ENCODE results near the gene CRADD. TPM values are rescaled to one million over a fixed set of nuclear protein-coding genes. Genes with fewer than 3 reads are reported as not detected.
A peak's percentile ranks its signal among the peaks of the same experiment; 100 is the strongest.
"Not testable (repeated sequence)": the region's sequence is repeated elsewhere in the genome, so short reads cannot be mapped to it uniquely, and the experiment has no call there.

The CRADD gene
- total RNA-seq (2014; rRNA removed; shearing (Covaris generic); ENCODE audit: low replicate concordance): 11.9 and 18.3 TPM in 2 replicates

DNA sequence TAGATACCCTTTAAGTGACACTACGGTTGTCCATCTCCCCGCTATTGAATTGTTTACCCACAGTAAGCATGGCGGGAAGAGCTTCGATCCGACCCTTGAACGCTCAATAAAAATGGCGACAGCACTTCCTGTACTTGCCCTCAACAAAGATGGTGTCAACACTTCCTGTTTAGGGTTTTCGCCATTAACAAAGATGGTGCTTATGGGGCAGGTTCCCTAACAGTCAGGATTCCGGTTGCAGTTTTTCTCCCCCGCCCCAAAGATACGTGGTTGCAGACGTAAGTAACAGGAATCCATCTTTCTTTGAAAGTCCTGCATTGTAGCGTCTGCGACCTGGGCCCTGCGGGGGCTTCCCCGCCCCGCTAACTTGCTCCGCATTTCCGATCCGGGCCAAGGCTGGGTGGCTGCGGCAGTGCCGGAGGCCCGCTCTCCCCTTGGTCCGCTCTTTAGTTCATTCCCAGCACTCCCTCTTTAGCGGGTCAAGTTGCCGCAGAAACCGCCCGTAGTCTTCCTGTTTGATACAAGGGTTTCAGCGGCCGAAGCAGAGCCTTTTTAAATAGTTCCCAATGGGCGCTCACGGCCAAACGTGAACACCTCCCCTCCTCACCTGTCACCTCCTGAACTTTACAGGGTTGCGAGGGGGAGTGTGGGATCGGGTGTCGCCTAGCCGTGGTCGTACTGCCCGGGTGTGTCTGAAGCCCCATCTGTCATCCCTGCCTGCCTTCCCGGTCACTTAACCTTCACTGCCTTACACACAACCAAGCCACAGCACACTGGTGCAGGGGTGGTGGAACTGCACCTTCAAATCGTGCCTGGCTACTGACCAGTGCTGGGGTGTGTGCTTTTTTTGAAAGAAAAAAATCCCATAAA lies at the start of gene CRADD:
TSS of gene CRADD (plus strand) at position 181 of the 870 bp plus-strand sequence.
- DNase-seq: peak; percentile 99
- H3K4me3 ChIP-seq (ENCODE audit: low read length): peak within 1 kb of the TSS; percentile 91

GRCh38 chr12:93632383-93632782 lies 44.8 kb upstream of the CRADD start:
- H3K27ac ChIP-seq (ENCODE audit: low read length): no peak overlapping the region
- no peaks in the 10 kb centered on the region for H3K79me2 ChIP-seq (ENCODE audit: low read length)
- no peaks in the 10 kb centered on the region for H3K27me3 ChIP-seq (ENCODE audit: low read length)
- DNase-seq: no peak
- H3K4me1 ChIP-seq (ENCODE audit: low read length): no peaks in the 10 kb centered on the region
- no peak overlapping the region for H2AFZ ChIP-seq (ENCODE audit: low read length)
- no peaks in the 10 kb centered on the region for H4K20me1 ChIP-seq (ENCODE audit: insufficient read depth, low read depth, low read length)
- no peaks in the 10 kb centered on the region for H3K36me3 ChIP-seq (ENCODE audit: insufficient read depth, low read length)
- no peak overlapping the region for H3K4me3 ChIP-seq (ENCODE audit: low read length)
- H3K4me2 ChIP-seq (ENCODE audit: low read depth, low read length, poor library complexity, severe bottlenecking): no peak overlapping the region
- H3K9me2 ChIP-seq (replicated peaks; ENCODE audit: insufficient read depth, low read length): no peaks in the 10 kb centered on the region
- H3K9ac ChIP-seq (ENCODE audit: low read length): no peak overlapping the region
- no peaks in the 10 kb centered on the region for H3K9me3 ChIP-seq (ENCODE audit: low read length)

More for the DNA sequence above, at the start of gene CRADD:
- Histone ChIP-seq H3K4me2 (ENCODE audit: low read depth, low read length, poor library complexity, severe bottlenecking) (peak within 1 kb of the TSS; percentile 90), H3K4me1 (ENCODE audit: low read length) (peaks cover 19% of the 10 kb centered on the region), H3K9me2 (replicated peaks; ENCODE audit: insufficient read depth, low read length) (no peaks in the 10 kb centered on the region), H3K36me3 (ENCODE audit: insufficient read depth, low read length) (no peaks in the 10 kb centered on the region), H3K9me3 (ENCODE audit: low read length) (no peaks in the 10 kb centered on the region), H3K79me2 (ENCODE audit: low read length) (no peaks in the 10 kb centered on the region), H3K9ac (ENCODE audit: low read length) (peak within 1 kb of the TSS; percentile 90), H3K27me3 (ENCODE audit: low read length) (no peaks in the 10 kb centered on the region), H2AFZ (ENCODE audit: low read length) (peak within 1 kb of the TSS; percentile 97), H3K27ac (ENCODE audit: low read length) (peak within 1 kb of the TSS; percentile 85), H4K20me1 (ENCODE audit: insufficient read depth, low read depth, low read length) (no peaks in the 10 kb centered on the region)

DNA sequence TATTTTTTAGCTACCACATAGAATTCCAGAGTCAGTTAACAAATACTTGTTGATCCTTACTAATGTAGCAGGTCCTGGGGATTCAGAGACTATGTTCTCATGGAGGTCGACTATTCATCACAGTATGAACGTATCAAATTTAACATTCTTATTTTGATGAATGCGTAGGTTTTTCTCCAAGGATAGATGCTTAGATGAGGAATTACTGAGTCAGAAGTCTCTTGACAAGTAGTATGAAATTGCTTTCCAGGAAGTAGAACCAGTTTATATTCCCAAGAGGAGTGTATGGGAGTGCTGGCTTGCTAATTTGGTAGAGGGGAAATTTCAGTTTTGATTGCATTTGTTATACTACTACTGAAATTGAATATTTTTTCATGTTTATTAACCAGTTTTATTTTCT lies 42.8 kb upstream of the CRADD start:
- H3K9ac ChIP-seq (ENCODE audit: low read length): no peak overlapping the region
- no peak for DNase-seq
- no peaks in the 10 kb centered on the region for H3K27me3 ChIP-seq (ENCODE audit: low read length)
- H3K27ac ChIP-seq (ENCODE audit: low read length): no peak overlapping the region
- no peaks in the 10 kb centered on the region for H3K9me3 ChIP-seq (ENCODE audit: low read length)
- no peaks in the 10 kb centered on the region for H3K79me2 ChIP-seq (ENCODE audit: low read length)
- no peaks in the 10 kb centered on the region for H4K20me1 ChIP-seq (ENCODE audit: insufficient read depth, low read depth, low read length)
- no peaks in the 10 kb centered on the region for H3K36me3 ChIP-seq (ENCODE audit: insufficient read depth, low read length)
- H3K4me1 ChIP-seq (ENCODE audit: low read length): no peaks in the 10 kb centered on the region
- no peak overlapping the region for H3K4me3 ChIP-seq (ENCODE audit: low read length)
- H3K4me2 ChIP-seq (ENCODE audit: low read depth, low read length, poor library complexity, severe bottlenecking): no peak overlapping the region
- no peak overlapping the region for H2AFZ ChIP-seq (ENCODE audit: low read length)
- H3K9me2 ChIP-seq (replicated peaks; ENCODE audit: insufficient read depth, low read length): no peaks in the 10 kb centered on the region

DNA sequence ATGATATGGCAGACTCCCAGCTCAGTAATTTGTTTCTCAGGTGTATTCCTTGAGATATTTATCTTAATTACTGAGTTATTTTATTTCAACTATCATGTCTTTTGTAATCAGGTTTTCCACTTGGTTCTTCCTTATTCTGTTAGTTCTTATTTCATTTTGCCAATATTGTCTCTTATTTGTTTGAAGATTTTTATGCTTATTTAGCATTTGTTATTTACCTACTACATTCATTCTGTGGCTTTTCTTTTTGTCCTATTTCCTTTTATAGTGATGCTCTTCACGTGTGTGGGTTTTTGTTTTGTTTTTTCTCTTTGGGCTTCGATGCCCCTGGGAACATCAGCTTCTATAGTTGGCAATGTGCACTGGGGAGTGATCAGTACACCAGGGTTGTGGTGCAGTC lies 40.5 kb upstream of the CRADD start:
- Histone ChIP-seq H3K9me3 (ENCODE audit: low read length) (no peaks in the 10 kb centered on the region), H3K4me1 (ENCODE audit: low read length) (no peaks in the 10 kb centered on the region), H3K9me2 (replicated peaks; ENCODE audit: insufficient read depth, low read length) (no peaks in the 10 kb centered on the region), H3K4me2 (ENCODE audit: low read depth, low read length, poor library complexity, severe bottlenecking) (no peak overlapping the region), H3K9ac (ENCODE audit: low read length) (no peak overlapping the region), H3K36me3 (ENCODE audit: insufficient read depth, low read length) (no peaks in the 10 kb centered on the region), H3K27me3 (ENCODE audit: low read length) (no peaks in the 10 kb centered on the region), H2AFZ (ENCODE audit: low read length) (no peak overlapping the region), H3K79me2 (ENCODE audit: low read length) (no peaks in the 10 kb centered on the region), H3K4me3 (ENCODE audit: low read length) (no peak overlapping the region), H4K20me1 (ENCODE audit: insufficient read depth, low read depth, low read length) (no peaks in the 10 kb centered on the region), H3K27ac (ENCODE audit: low read length) (no peak overlapping the region)
- DNase-seq: no peak

DNA sequence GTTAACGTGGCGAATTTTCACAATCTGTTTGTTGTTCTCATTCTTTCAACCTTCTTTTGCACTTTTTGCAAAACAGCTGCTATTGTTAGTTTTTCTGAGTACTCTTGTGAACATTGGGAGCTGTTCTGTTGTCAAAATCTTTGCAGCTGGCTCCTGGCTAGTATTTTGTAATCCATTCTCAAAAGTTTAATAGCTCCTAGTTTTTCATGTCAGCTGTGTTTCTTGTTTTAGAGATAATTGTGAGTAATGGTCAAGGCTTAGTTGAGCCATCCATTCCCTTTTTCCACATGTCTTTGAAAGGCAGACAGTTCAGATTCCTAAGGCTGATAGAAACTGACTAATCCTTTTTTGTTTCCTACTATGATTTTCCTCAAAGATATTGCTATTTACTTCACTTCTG lies 39.1 kb upstream of the CRADD start:
- no peak overlapping the region for H2AFZ ChIP-seq (ENCODE audit: low read length)
- no peaks in the 10 kb centered on the region for H3K9me2 ChIP-seq (replicated peaks; ENCODE audit: insufficient read depth, low read length)
- no peaks in the 10 kb centered on the region for H3K27me3 ChIP-seq (ENCODE audit: low read length)
- no peak for DNase-seq
- no peaks in the 10 kb centered on the region for H3K4me1 ChIP-seq (ENCODE audit: low read length)
- H4K20me1 ChIP-seq (ENCODE audit: insufficient read depth, low read depth, low read length): no peaks in the 10 kb centered on the region
- no peak overlapping the region for H3K4me3 ChIP-seq (ENCODE audit: low read length)
- H3K4me2 ChIP-seq (ENCODE audit: low read depth, low read length, poor library complexity, severe bottlenecking): no peak overlapping the region
- no peak overlapping the region for H3K9ac ChIP-seq (ENCODE audit: low read length)
- H3K79me2 ChIP-seq (ENCODE audit: low read length): no peaks in the 10 kb centered on the region
- no peaks in the 10 kb centered on the region for H3K9me3 ChIP-seq (ENCODE audit: low read length)
- H3K36me3 ChIP-seq (ENCODE audit: insufficient read depth, low read length): no peaks in the 10 kb centered on the region
- no peak overlapping the region for H3K27ac ChIP-seq (ENCODE audit: low read length)

GRCh38 chr12:93638954-93639353 lies 38.2 kb upstream of the CRADD start:
- H3K4me1 ChIP-seq (ENCODE audit: low read length): no peaks in the 10 kb centered on the region
- no peaks in the 10 kb centered on the region for H3K79me2 ChIP-seq (ENCODE audit: low read length)
- H3K9me3 ChIP-seq (ENCODE audit: low read length): no peaks in the 10 kb centered on the region
- no peaks in the 10 kb centered on the region for H4K20me1 ChIP-seq (ENCODE audit: insufficient read depth, low read depth, low read length)
- H3K27ac ChIP-seq (ENCODE audit: low read length): no peak overlapping the region
- no peak for DNase-seq
- no peaks in the 10 kb centered on the region for H3K36me3 ChIP-seq (ENCODE audit: insufficient read depth, low read length)
- no peak overlapping the region for H3K4me3 ChIP-seq (ENCODE audit: low read length)
- H3K9me2 ChIP-seq (replicated peaks; ENCODE audit: insufficient read depth, low read length): no peaks in the 10 kb centered on the region
- H2AFZ ChIP-seq (ENCODE audit: low read length): no peak overlapping the region
- H3K4me2 ChIP-seq (ENCODE audit: low read depth, low read length, poor library complexity, severe bottlenecking): no peak overlapping the region
- no peak overlapping the region for H3K9ac ChIP-seq (ENCODE audit: low read length)
- H3K27me3 ChIP-seq (ENCODE audit: low read length): no peaks in the 10 kb centered on the region

DNA sequence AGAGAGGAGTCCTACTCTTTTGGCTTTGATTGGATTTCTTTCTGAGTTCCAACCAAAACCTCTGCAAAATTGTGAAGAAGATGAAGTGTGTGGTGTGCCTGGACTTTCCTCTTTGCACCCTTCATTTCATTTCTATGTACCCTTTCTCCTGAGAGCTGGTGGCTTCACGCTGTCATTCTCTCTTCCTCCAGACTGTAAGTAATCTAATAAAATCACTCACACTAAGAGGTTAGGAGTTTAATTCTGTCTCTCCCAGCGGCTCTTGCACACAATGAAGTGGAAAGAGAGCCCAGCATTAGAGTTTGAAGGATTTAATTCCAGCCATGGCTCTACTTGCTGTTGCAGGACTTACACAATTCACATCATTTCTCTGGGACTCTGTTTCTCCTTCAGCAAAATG lies 37.8 kb upstream of the CRADD start:
- no peaks in the 10 kb centered on the region for H3K9me3 ChIP-seq (ENCODE audit: low read length)
- H4K20me1 ChIP-seq (ENCODE audit: insufficient read depth, low read depth, low read length): no peaks in the 10 kb centered on the region
- no peaks in the 10 kb centered on the region for H3K36me3 ChIP-seq (ENCODE audit: insufficient read depth, low read length)
- no peak for DNase-seq
- no peak overlapping the region for H3K4me3 ChIP-seq (ENCODE audit: low read length)
- H2AFZ ChIP-seq (ENCODE audit: low read length): no peak overlapping the region
- no peaks in the 10 kb centered on the region for H3K9me2 ChIP-seq (replicated peaks; ENCODE audit: insufficient read depth, low read length)
- no peak overlapping the region for H3K27ac ChIP-seq (ENCODE audit: low read length)
- H3K79me2 ChIP-seq (ENCODE audit: low read length): no peaks in the 10 kb centered on the region
- H3K27me3 ChIP-seq (ENCODE audit: low read length): no peaks in the 10 kb centered on the region
- H3K4me2 ChIP-seq (ENCODE audit: low read depth, low read length, poor library complexity, severe bottlenecking): no peak overlapping the region
- H3K4me1 ChIP-seq (ENCODE audit: low read length): no peaks in the 10 kb centered on the region
- H3K9ac ChIP-seq (ENCODE audit: low read length): no peak overlapping the region

DNA sequence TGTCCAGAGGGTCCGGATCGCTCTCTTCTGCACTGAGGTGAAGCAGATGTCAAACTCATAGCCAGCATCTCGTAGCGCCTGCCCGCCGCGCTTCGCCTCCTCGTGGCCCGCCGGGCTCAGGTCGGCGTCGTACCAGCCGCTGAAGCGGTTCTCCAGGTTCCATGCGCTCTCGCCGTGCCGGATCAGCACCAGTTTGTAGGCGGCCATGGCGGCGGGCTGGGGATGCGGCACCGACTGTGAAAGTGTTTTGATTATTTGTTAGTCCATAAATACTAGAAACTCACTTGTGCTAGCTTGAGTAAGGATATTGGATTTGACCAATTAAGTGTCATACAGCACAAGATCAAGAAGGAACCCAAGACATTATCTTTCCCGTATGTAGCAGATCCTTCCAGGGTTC lies 35.8 kb upstream of the CRADD start:
- not testable (repeated sequence) for H2AFZ ChIP-seq (ENCODE audit: low read length); H3K4me3 ChIP-seq (ENCODE audit: low read length); H4K20me1 ChIP-seq (ENCODE audit: insufficient read depth, low read depth, low read length); H3K9me3 ChIP-seq (ENCODE audit: low read length); H3K79me2 ChIP-seq (ENCODE audit: low read length); H3K27ac ChIP-seq (ENCODE audit: low read length); DNase-seq; H3K4me1 ChIP-seq (ENCODE audit: low read length); H3K9ac ChIP-seq (ENCODE audit: low read length); H3K4me2 ChIP-seq (ENCODE audit: low read depth, low read length, poor library complexity, severe bottlenecking); H3K9me2 ChIP-seq (replicated peaks; ENCODE audit: insufficient read depth, low read length); H3K36me3 ChIP-seq (ENCODE audit: insufficient read depth, low read length); H3K27me3 ChIP-seq (ENCODE audit: low read length)

Measured in Karpas-422 (cell line).